GM21737 (cell line): ENCODE data around the gene NCL.

Source experiments
- ATAC-seq: cut with Tn5 transposase; IDR thresholded peaks from one replicate; pipeline ENCODE4 v1.9.1; 2021; ENCODE audit warnings: mild to moderate bottlenecking, moderate library complexity; ENCODE audit not compliant: unreplicated experiment

Gene NCL

DNA sequence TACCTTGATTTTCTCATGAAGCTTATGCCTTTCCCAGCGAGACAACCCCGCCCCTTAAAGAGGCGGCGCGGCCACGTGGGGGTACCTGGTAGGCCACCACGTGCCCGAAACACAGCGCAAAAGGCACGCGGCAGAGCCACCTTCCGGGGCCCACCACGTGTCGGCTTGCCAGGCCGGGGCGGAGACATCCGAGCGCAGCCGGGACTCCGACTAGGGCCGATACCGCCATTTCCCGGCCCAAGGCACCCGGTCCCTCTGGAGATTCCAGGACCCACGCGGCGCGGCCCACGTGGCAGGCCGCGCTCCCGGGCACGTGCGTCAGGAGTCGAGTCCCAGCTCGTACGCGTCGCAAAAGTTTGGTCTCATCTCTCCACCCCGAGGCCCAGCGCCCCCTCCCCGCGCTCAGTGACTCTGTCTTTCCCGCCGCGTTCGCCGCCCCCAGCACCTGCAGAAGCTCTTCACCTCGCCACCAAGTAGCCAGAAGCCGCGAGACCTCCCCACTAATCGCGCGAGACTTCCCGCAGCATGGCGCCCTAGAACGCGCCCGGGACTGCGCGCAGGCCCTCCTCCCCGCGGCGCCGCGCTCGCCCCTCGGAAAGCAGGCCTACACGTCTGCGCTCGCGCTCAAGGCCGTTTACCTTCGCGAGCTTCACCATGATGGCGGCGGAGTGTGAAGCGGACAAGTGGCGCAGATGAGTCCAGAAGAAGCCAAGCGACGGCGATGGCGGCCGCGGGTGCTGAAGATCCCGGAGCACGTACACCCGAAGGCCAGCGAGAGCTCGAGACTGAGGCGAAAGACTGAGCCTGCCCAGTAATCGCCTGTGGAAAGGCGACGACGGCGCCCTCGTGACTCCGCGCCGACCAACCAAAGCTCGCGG is at the start of gene NCL:
TSS of gene NCL (minus strand) at position 787 of the 878 bp plus-strand sequence. CDS start at position 656, 131 bp downstream.
- ATAC-seq = peak; percentile 86

DNA sequence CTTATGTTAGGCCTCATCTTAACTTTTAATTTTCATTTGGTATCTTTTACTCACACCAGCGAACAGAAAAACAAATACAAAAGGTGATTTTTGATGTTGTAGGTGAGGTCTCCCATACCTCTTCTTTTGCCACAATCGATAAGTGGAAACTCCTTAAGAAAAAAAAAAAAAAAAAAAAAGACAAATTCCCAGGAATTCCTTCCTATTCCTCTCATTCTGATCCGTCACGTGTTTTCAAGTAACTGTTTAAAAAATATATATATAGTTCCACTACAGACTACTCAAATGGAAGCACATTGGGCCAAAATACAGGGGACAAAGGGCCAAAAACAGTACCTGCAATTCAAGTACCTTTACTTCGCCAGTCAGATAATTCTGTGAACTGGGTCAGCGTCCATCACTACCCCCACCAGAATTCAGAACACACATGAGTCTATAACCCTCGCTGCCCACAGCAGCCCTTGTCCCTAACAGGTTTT is 49.5 kb upstream of the NCL start:
- no peak for ATAC-seq

- no peak for ATAC-seq
These were observed 47.9 kb upstream of the NCL start for GRCh38 chr2:231512222-231512621.

DNA sequence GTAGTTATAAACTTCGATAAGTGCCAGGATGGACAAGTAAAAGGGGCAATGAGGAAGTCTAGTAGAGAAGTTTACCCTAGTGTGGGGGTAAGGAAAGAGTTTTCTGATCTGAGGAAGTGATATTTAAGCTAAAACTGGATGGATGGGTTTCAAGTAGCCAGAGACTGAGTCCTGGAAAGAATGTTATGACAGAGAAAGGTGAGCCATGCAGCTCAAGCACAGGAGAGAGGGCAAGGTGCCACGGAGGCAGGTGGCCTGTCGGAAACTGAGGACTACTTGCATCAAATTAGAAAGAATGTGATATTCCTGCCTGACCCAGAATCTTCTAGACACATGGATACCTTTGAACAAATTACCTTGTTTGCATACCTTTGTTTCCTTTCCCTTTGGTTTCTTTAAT is 39.5 kb upstream of the NCL start:
- no peak for ATAC-seq

DNA sequence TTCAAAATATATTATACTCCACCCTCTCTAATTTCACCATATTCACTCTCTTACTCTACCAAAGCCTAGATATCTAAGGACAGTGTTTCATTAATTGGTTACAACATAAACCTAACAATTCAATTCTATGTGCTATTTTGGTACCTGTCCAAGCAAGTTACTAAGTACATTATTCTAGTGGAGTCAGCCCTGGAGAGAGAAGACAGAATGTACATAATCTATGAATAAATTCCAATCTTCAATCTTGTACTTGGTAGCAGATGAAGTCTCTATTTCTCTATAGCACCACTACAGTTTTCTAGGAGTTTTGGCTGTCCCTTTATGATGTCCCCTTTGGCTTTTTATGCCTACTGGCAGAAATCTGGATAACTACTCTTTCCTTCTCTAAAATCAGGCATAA is 38.3 kb upstream of the NCL start:
- no peak for ATAC-seq

- no peak for ATAC-seq
These were observed 33.4 kb upstream of the NCL start for GRCh38 chr2:231497651-231498050.

GRCh38 chr2:231494669-231495068 is 30.4 kb upstream of the NCL start:
- no peak for ATAC-seq

DNA sequence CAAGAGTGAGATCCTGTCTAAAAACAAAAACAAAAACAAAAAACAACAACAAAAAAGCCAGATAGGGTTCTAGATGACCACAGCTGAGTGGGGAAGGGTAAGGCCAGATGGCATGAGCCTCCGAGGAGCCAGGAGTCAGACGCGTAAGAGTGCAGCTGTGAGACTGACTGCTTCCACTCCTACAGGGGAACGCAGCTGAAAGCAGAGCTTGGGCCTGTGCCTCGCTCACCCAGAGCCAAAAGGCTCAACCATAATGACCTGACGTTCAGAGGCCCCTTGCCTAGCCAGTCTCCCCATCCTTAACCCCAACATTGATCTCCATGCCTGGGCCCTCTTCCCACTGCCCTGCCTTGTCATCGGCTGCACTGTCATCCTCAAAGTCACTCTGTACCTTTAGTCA is 26.5 kb upstream of the NCL start:
- ATAC-seq = no peak

GRCh38 chr2:231489990-231490389 is 25.7 kb upstream of the NCL start:
- ATAC-seq = no peak

- ATAC-seq = no peak
These were observed 24.0 kb upstream of the NCL start for GRCh38 chr2:231488331-231488730.

DNA sequence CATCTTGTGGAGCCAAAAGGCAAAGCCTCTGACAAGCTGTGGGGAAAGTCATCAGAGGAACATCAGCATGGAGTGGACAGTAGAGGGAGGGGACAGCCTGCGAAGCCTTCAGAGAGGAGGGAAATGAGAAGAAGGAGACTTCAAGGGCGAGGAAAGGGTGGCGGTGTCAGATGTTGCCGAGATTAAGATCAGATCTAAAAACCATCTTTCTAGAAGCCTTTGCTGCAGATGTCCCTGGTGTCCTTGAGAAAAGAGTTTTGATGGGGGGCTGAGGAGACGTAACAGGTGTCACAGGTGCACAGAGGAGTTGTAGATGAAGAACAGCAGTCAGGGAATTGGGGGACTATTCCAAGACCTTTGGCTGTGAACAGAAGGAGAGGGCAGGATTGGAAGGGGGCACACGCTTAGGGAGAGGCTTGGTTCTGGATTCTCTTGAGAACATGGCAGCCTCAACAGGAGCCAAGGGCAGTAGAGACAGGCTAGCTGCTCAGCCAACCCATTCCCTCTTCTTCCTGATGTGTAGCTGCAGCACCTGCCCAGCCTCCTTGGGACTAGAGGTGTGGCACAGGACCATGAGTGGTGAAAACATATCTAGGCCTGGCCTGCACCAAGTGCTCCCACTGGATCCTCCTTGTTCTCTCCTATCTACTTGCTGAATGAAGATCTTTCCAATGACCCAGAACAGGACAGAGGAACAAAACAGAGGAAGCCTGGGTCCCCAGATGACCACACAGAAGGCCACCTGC is 22.7 kb upstream of the NCL start:
- ATAC-seq = no peak

DNA sequence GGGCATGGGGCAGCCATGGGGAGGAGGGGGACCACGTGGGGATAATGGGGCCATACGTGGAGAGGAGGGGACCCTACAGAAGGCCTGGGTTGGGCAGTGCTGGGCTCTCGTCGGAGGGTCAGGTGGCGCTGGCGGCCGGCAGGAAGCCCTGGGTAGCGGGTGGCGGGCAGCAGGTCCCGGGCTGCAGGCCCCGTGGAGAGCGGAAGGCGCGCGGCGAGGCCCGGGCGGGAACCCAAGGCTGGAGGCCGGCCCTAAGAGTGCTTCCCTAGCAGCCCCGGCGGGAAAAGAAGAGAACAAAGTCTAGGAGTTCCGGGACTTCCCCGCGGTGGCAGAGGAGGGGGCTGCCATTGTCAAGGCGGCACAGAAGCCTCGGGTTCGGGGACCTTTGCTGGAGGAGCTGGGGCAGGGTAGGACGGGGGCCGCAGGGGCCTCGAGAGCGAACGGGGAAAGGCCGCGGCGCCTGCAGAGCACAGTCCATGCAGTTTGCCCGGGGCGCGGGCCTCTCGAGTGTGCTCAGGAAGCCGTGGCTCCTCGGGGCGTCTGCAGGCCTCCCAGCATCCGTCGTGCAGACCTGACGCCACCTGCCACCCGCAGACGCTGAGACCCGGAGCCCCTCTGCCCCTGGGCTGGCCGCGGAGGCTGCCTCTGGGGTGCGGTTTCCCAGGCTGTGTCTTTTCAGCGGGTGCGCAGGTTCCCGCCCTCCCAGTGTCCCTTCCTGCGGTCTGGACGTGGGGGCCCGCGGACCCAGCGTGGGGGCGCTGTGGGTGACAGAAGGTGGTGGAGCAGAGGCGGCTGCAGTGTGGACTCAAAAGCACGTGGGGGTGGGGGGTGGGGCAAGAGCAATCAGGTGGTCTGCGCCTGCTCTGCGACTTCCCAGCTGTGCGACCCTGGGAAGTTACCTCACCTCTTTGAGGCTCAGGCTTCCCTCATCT is 19.4 kb upstream of the NCL start:
- peak; percentile 9 for ATAC-seq

GRCh38 chr2:231482806-231483391 is 18.6 kb upstream of the NCL start:
- peak; percentile 60 for ATAC-seq

GRCh38 chr2:231480781-231481180 is 16.5 kb upstream of the NCL start:
- no peak for ATAC-seq

DNA sequence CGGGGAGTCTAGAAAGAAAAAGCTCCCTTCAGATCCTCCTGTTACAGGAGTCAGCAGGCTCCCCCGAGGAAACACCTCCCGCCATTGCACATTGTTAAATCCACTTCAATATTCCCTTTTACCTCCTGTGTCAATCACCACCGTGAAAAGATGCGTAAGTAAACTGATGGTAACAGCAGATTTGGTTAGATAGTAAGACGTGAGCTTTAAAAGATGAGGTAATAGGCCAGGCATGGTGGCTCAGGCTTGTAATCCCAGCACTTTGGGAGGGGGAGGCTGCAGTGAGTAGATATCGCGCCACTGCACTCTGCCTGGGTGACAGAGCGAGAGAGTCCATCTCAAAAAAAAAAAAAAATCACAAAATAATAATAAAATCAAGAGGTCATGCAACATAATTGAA is 15.2 kb upstream of the NCL start:
- no peak for ATAC-seq

DNA sequence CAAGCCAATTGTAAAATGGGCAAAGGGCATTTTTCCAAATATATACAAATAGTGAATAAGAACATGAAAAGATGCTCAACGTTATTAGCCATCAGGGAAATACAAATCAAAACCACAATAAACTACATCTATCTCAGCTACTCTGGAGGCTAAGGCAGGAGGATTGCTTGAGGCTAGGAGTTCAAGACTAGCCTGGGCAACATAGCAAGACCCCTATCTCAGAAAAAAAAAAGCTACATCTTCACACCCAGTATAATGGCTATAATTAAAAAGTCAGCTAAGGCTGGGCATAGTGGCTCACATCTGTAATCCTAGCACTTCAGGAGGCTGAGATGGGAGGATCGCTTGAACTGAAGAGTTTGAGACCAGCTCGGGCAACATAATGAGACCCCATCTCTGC is 12.6 kb upstream of the NCL start:
- ATAC-seq = no peak

GRCh38 chr2:231475965-231476364 is 11.7 kb upstream of the NCL start:
- no peak for ATAC-seq

GRCh38 chr2:231472816-231473215 is 8.5 kb upstream of the NCL start:
- ATAC-seq = no peak

GRCh38 chr2:231470246-231470900 is 6.1 kb upstream of the NCL start:
- no peak for ATAC-seq

DNA sequence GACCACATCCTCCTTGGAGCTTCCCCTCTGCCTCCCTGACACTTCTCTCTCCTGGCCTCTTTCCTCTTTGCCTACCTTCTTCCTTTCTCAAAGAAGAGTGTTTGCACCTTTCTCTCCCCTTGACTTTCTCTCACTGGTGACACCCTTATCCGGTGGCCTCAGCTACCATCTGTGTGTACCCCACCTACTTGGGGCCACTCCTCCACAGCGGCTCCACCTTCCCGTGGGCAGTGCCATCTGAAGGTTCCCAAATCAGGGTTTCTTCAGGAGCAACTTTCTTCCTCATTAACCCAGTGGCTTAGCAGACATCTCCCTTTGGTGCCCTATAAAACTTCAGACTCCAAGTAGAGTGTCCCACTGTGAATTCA is 5.3 kb upstream of the NCL start:
- ATAC-seq = no peak
